ENCODE measurements around the gene SSX2IP. TPM values are rescaled to one million over a fixed set of nuclear protein-coding genes. Genes with fewer than 3 reads are reported as not detected.
"Not testable (repeated sequence)": the region's sequence is repeated elsewhere in the genome, so short reads cannot be mapped to it uniquely, and the experiment has no call there.

SSX2IP gene
- total and polyA plus RNA-seq, 4 donors: 3.7 to 21.8 (median 6.4) TPM

DNA sequence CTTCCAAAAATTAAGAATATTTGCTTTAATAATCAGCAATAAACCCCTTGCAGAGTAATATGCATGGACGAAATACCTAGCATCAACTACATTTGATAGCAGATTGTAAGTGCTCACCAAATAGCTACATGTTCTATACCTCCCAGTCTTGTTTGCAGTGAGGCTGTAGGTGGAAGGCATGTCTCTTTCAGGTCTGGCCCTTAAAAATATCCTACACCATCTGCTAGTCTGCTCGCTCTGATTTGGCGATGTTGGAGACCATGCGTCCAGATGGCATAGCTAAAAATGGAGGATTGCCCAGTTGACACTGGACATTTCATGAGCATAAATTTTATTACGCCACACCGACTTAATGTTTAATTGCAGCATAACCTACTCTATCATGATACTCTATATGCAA is 47.1 kb downstream of the SSX2IP start:
- Histone ChIP-seq H3K27me3 (ENCODE audit: control insufficient read depth in 4 of 4, insufficient read depth in 4 of 4, low read length in 3 of 4) (no peaks in the 10 kb centered on the region), H3K4me1 (ENCODE audit: control insufficient read depth in 4 of 4, insufficient read depth in 4 of 4, low read length in 3 of 4) (no peaks in the 10 kb centered on the region), H3K4me3 (ENCODE audit: low read depth in 1 of 3, low read length in 3 of 3) (no peak overlapping the region), H3K27ac (ENCODE audit: low read depth in 1 of 2, low read length in 2 of 2) (no peak overlapping the region), H3K9me3 (ENCODE audit: control insufficient read depth in 4 of 4, low read length in 3 of 4) (no peaks in the 10 kb centered on the region), H3K36me3 (ENCODE audit: control insufficient read depth in 4 of 4, insufficient read depth in 3 of 4, low read depth in 1 of 4, low read length in 3 of 4) (peaks cover 0 to 10% (median 1%) of the 10 kb centered on the region in 4 donors), H3K9ac (ENCODE audit: low read depth in 1 of 2, low read length in 2 of 2) (no peak overlapping the region)
- no peak for TF ChIP-seq SP1 (IDR thresholded peaks at IDR 0.05)
- no peak for DNase-seq (ENCODE audit: low spot score)
- WGBS: 95% methylated on average over 6 of the region's 6 CpGs

DNA sequence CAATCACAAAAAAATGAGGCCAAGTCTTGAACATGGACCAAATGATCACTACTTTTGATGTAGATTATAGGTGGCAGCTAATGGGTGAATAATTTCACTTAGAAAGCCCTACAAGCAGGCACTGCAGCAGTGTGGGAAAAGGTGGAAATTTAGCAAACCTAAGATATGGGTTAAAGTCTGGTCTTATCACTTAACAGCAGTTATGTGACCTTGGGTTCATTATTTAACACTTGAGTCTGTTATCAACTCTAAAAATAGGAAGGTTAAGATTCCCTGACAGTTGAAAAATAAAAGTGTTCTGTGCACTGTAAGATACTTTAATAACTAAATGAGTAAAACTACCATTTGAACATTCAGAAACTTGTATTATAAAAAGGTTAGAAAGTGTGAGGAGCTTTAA is 47.5 kb downstream of the SSX2IP start:
- Histone ChIP-seq H3K27ac (ENCODE audit: low read depth in 1 of 2, low read length in 2 of 2) (no peak overlapping the region), H3K4me3 (ENCODE audit: low read depth in 1 of 3, low read length in 3 of 3) (no peak overlapping the region), H3K27me3 (ENCODE audit: control insufficient read depth in 4 of 4, insufficient read depth in 4 of 4, low read length in 3 of 4) (no peaks in the 10 kb centered on the region), H3K4me1 (ENCODE audit: control insufficient read depth in 4 of 4, insufficient read depth in 4 of 4, low read length in 3 of 4) (no peaks in the 10 kb centered on the region), H3K9ac (ENCODE audit: low read depth in 1 of 2, low read length in 2 of 2) (no peak overlapping the region), H3K9me3 (ENCODE audit: control insufficient read depth in 4 of 4, low read length in 3 of 4) (no peaks in the 10 kb centered on the region), H3K36me3 (ENCODE audit: control insufficient read depth in 4 of 4, insufficient read depth in 3 of 4, low read depth in 1 of 4, low read length in 3 of 4) (peaks cover 0 to 6% (median 1%) of the 10 kb centered on the region in 4 donors)
- DNase-seq (ENCODE audit: low spot score): no peak
- TF ChIP-seq, protein P1, sequence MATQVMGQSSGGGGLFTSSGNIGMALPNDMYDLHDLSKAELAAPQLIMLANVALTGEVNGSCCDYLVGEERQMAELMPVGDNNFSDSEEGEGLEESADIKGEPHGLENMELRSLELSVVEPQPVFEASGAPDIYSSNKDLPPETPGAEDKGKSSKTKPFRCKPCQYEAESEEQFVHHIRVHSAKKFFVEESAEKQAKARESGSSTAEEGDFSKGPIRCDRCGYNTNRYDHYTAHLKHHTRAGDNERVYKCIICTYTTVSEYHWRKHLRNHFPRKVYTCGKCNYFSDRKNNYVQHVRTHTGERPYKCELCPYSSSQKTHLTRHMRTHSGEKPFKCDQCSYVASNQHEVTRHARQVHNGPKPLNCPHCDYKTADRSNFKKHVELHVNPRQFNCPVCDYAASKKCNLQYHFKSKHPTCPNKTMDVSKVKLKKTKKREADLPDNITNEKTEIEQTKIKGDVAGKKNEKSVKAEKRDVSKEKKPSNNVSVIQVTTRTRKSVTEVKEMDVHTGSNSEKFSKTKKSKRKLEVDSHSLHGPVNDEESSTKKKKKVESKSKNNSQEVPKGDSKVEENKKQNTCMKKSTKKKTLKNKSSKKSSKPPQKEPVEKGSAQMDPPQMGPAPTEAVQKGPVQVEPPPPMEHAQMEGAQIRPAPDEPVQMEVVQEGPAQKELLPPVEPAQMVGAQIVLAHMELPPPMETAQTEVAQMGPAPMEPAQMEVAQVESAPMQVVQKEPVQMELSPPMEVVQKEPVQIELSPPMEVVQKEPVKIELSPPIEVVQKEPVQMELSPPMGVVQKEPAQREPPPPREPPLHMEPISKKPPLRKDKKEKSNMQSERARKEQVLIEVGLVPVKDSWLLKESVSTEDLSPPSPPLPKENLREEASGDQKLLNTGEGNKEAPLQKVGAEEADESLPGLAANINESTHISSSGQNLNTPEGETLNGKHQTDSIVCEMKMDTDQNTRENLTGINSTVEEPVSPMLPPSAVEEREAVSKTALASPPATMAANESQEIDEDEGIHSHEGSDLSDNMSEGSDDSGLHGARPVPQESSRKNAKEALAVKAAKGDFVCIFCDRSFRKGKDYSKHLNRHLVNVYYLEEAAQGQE (IDR thresholded peaks at IDR 0.05): no peak

DNA sequence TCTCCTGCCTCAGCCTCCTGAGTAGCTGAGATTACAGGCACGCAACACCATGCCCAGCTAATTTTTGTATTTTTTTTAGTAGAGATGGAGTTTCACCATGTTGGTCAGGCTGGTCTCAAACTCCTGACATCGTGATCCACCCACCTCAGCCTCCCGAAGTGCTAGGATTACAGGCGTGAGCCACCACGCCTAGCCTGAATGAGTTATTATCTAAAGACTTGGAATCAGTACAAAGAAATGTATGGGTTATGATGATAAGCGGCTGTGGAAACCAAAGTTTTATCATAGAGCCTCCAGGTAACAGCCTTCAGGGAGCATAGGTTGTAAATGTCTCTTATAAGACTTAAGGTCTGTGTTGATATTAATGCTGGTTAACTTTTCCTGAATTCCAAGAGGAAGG is 50.5 kb downstream of the SSX2IP start:
- H3K9me3 ChIP-seq (ENCODE audit: control insufficient read depth in 4 of 4, low read length in 3 of 4); H3K27me3 ChIP-seq (ENCODE audit: control insufficient read depth in 4 of 4, insufficient read depth in 4 of 4, low read length in 3 of 4); H3K27ac ChIP-seq (ENCODE audit: low read depth in 1 of 2, low read length in 2 of 2); H3K36me3 ChIP-seq (ENCODE audit: control insufficient read depth in 4 of 4, insufficient read depth in 3 of 4, low read depth in 1 of 4, low read length in 3 of 4); H3K9ac ChIP-seq (ENCODE audit: low read depth in 1 of 2, low read length in 2 of 2); DNase-seq (ENCODE audit: low spot score); H3K4me3 ChIP-seq (ENCODE audit: low read depth in 1 of 3, low read length in 3 of 3); H3K4me1 ChIP-seq (ENCODE audit: control insufficient read depth in 4 of 4, insufficient read depth in 4 of 4, low read length in 3 of 4): not testable (repeated sequence)
- 72% methylated on average over 6 of the region's 6 CpGs for WGBS

DNA sequence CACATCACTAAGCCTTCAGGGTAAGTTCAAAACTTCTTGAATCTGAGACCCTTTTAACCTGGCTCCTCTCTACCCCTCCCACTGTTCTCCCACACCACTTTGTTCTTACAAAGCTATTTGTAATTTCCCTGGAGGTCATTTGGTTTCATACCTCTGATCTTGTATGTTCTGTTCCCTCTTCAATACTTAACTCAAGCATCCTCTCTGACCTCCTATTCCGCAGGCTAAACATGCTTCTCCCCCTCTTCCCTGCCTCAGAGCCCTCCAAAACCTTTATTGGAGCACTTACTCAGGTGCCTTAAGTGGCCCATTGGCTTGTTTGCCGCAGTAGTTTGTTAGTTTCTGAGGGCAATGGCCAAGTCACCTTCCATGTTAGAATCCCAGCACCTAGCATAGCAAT is 54.8 kb downstream of the SSX2IP start:
- H3K27ac ChIP-seq (ENCODE audit: low read depth in 1 of 2, low read length in 2 of 2): no peak overlapping the region

More for the DNA sequence above, 54.8 kb downstream of the SSX2IP start:
- TF ChIP-seq EGR1 (IDR thresholded peaks at IDR 0.05; ENCODE audit: low read depth in 2 of 2): no peak
- no peak for TF ChIP-seq GABPA (IDR thresholded peaks at IDR 0.05 in 1 of 2, conservative IDR thresholded peaks at IDR 0.05 in 1 of 2)
- TF ChIP-seq, protein P2, sequence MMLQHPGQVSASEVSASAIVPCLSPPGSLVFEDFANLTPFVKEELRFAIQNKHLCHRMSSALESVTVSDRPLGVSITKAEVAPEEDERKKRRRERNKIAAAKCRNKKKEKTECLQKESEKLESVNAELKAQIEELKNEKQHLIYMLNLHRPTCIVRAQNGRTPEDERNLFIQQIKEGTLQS (IDR thresholded peaks at IDR 0.05): no peak
- TF ChIP-seq SP1 (IDR thresholded peaks at IDR 0.05): no peak
- TF ChIP-seq, protein P3, sequence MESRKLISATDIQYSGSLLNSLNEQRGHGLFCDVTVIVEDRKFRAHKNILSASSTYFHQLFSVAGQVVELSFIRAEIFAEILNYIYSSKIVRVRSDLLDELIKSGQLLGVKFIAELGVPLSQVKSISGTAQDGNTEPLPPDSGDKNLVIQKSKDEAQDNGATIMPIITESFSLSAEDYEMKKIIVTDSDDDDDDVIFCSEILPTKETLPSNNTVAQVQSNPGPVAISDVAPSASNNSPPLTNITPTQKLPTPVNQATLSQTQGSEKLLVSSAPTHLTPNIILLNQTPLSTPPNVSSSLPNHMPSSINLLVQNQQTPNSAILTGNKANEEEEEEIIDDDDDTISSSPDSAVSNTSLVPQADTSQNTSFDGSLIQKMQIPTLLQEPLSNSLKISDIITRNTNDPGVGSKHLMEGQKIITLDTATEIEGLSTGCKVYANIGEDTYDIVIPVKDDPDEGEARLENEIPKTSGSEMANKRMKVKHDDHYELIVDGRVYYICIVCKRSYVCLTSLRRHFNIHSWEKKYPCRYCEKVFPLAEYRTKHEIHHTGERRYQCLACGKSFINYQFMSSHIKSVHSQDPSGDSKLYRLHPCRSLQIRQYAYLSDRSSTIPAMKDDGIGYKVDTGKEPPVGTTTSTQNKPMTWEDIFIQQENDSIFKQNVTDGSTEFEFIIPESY (IDR thresholded peaks at IDR 0.05): no peak
- 84% methylated on average over 2 of the region's 2 CpGs for WGBS
- H3K4me3 ChIP-seq (ENCODE audit: low read depth in 1 of 3, low read length in 3 of 3): no peak overlapping the region
- no peaks in the 10 kb centered on the region for H3K36me3 ChIP-seq (ENCODE audit: control insufficient read depth in 4 of 4, insufficient read depth in 3 of 4, low read depth in 1 of 4, low read length in 3 of 4)
- DNase-seq (ENCODE audit: low spot score): no peak
- no peaks in the 10 kb centered on the region for H3K4me1 ChIP-seq (ENCODE audit: control insufficient read depth in 4 of 4, insufficient read depth in 4 of 4, low read length in 3 of 4)
- H3K9ac ChIP-seq (ENCODE audit: low read depth in 1 of 2, low read length in 2 of 2): no peak overlapping the region
- H3K27me3 ChIP-seq (ENCODE audit: control insufficient read depth in 4 of 4, insufficient read depth in 4 of 4, low read length in 3 of 4): no peaks in the 10 kb centered on the region
- H3K9me3 ChIP-seq (ENCODE audit: control insufficient read depth in 4 of 4, low read length in 3 of 4): peaks cover 0 to 3% (median 0%) of the 10 kb centered on the region in 4 donors

All from liver (tissue), 9 donors.